Endothelial cell of umbilical vein (primary cell): ENCODE results near the gene NEK7. TPM values are rescaled to one million over a fixed set of nuclear protein-coding genes. Genes with fewer than 3 reads are reported as not detected.

Source experiments
- BruUV-seq: library from RNA; stranded (reverse); fragments of 400-500 nt; replicated peaks from 2 replicates; lab custom pipeline; 2021; lab: Mats Ljungman, UMichigan
- CTCF ChIA-PET: fragments of 300-600, 350-600 bp; sonication (Branson Sonifier 250); formaldehyde crosslinking; loops from one replicate; lab custom pipeline; 2021; ENCODE audit warnings: antibody characterized with exemption, inconsistent platforms; lab: Charles Lee
- POLR2A ChIA-PET: fragments of 300-600, 350-600 bp; sonication (Branson Sonifier 250); formaldehyde crosslinking; loops from one replicate; lab custom pipeline; 2021; ENCODE audit warnings: antibody characterized with exemption, inconsistent platforms; lab: Charles Lee
- DNase-seq: peaks from one replicate; pipeline ENCODE4 v3.0.0-alpha.2; 2011; ENCODE audit warnings: low read depth, low spot score
- FAIRE-seq: peaks from 2 replicates; lab custom pipeline; 2011; peaks lifted over from hg19 to GRCh38; lab: Jason Lieb, UNC
- H2AFZ ChIP-seq: 2 replicates; pipeline ENCODE4 v1.6.0; 2012; ENCODE audit warnings: low read depth, low read length, control low read depth, inconsistent platforms
- H3K27ac ChIP-seq: 2 replicates; pipeline ENCODE4 v1.5.1; 2011; ENCODE audit warnings: low read depth, mild to moderate bottlenecking, control low read depth, low read length, moderate library complexity; ENCODE audit not compliant: insufficient read depth
- H3K27me3 ChIP-seq, 2 experiments: 2 replicates each; pipeline versions ENCODE4 v1.6.0 to v1.6.1; 2011; ENCODE audit warnings: low read length in 2 of 2, mixed read lengths in 1 of 2; ENCODE audit not compliant: control insufficient read depth in 2 of 2, insufficient read depth in 2 of 2
- H3K36me3 ChIP-seq, 2 experiments: 2 replicates in 1 of 2; 3 replicates in 1 of 2; pipeline ENCODE4 v1.5.1; 2011; ENCODE audit warnings: low read length in 2 of 2, mild to moderate bottlenecking in 1 of 2, moderate library complexity in 1 of 2; ENCODE audit not compliant: control insufficient read depth in 2 of 2, insufficient read depth in 2 of 2; ENCODE audit errors: extremely low read depth in 1 of 2
- H3K4me1 ChIP-seq: 3 replicates; pipeline ENCODE4 v1.5.1; 2011; ENCODE audit warnings: mild to moderate bottlenecking, low read length; ENCODE audit not compliant: control insufficient read depth, insufficient read depth; ENCODE audit errors: extremely low read depth
- H3K4me2 ChIP-seq: 2 replicates; pipeline ENCODE4 v1.6.1; 2011; ENCODE audit warnings: low read length, control low read depth, mixed read lengths; ENCODE audit not compliant: insufficient read depth
- H3K4me3 ChIP-seq, 3 experiments: fragments of 200-600 bp in 1 of 3; sonication (generic), shearing (Covaris generic) in 1 of 3; replicated peaks in 1 of 3; 2 replicates each; pipeline ENCODE4 v1.5.1; 2011 to 2016; ENCODE audit warnings: control low read depth in 3 of 3, low read length in 3 of 3, mild to moderate bottlenecking in 2 of 3, inconsistent platforms in 1 of 3, low read depth in 1 of 3, moderate library complexity in 1 of 3; ENCODE audit not compliant: insufficient read depth in 1 of 3
- H3K79me2 ChIP-seq: 2 replicates; pipeline ENCODE4 v1.6.0; 2012; ENCODE audit warnings: low read length, inconsistent platforms; ENCODE audit not compliant: control insufficient read depth, insufficient read depth
- H3K9ac ChIP-seq: replicated peaks from 2 replicates; pipeline ENCODE3; 2011; ENCODE audit warnings: low read length, control low read depth; ENCODE audit not compliant: insufficient read depth; ENCODE audit errors: extremely low read depth
- H3K9me1 ChIP-seq: replicated peaks from 3 replicates; pipeline ENCODE4 v1.6.0; 2011; ENCODE audit warnings: mild to moderate bottlenecking, low read length; ENCODE audit not compliant: control insufficient read depth, insufficient read depth; ENCODE audit errors: extremely low read depth
- H3K9me3 ChIP-seq: replicated peaks from 2 replicates; pipeline ENCODE4 v1.5.1; 2012; ENCODE audit warnings: low read length, inconsistent platforms; ENCODE audit not compliant: control insufficient read depth, insufficient read depth
- H4K20me1 ChIP-seq: replicated peaks from 2 replicates; pipeline ENCODE3; 2011; ENCODE audit warnings: mild to moderate bottlenecking, low read length; ENCODE audit not compliant: control insufficient read depth, insufficient read depth; ENCODE audit errors: extremely low read depth
- EZH2 ChIP-seq: IDR thresholded peaks from 2 replicates; pipeline ENCODE4 v1.6.1; 2012; ENCODE audit warnings: borderline replicate concordance, low read depth, mild to moderate bottlenecking, moderate library complexity, low read length, inconsistent platforms; ENCODE audit not compliant: severe bottlenecking
- FOS ChIP-seq: IDR thresholded peaks from 2 replicates; pipeline ENCODE4 v1.6.1; 2011; ENCODE audit warnings: mild to moderate bottlenecking, low read length, moderate library complexity, borderline replicate concordance; ENCODE audit not compliant: insufficient read depth
- GATA2 ChIP-seq: IDR thresholded peaks from 2 replicates; pipeline ENCODE4 v1.7.0; 2011; ENCODE audit warnings: low read depth, mild to moderate bottlenecking, moderate library complexity, mixed read lengths, low read length; ENCODE audit not compliant: insufficient read length, insufficient read depth
- JUN ChIP-seq: IDR thresholded peaks from 2 replicates; pipeline ENCODE4 v1.6.1; 2011; ENCODE audit warnings: borderline replicate concordance, low read depth; ENCODE audit not compliant: insufficient read length, insufficient read depth
- MAX ChIP-seq: IDR thresholded peaks from 2 replicates; pipeline ENCODE4 v1.6.1; 2011; ENCODE audit not compliant: insufficient read depth, insufficient read length
- MYC ChIP-seq: IDR thresholded peaks from one replicate; pipeline ENCODE4 v1.6.1; 2011; ENCODE audit warnings: mild to moderate bottlenecking, low read depth, low read length
- POLR2A ChIP-seq: IDR thresholded peaks from 2 replicates; pipeline ENCODE4 v1.6.1; 2012; ENCODE audit warnings: low read depth, mild to moderate bottlenecking, control low read depth, low read length
- POLR2AphosphoS5 ChIP-seq: IDR thresholded peaks from 2 replicates; pipeline ENCODE4 v1.6.1; 2012; ENCODE audit warnings: low read depth, mild to moderate bottlenecking, control low read depth, low read length, moderate library complexity; ENCODE audit not compliant: insufficient read depth
- dilution Hi-C: fragments of 300-500 bp; cut with MboI; formaldehyde crosslinking; loops from one replicate; pipeline ENCODE4 v1.15.0; 2019; ENCODE audit warnings: low sequenced_read_pairs; ENCODE audit not compliant: extremely low pct_ligation_motif_present
- intact Hi-C: fragments of 100-400 bp; cut with micrococcal nuclease; formaldehyde crosslinking; loops from one replicate; pipeline ENCODE4 v1.10.0; 2022
- polyA plus RNA-seq, 4 experiments: library from polyadenylated mRNA; depleted of rRNA in 3 of 4; stranded (reverse) in 3 of 4; unstranded in 1 of 4; fragments of >200 nt; gene quantifications; 2 replicates each; pipeline versions ENCODE4 v1.2.1 to v1.2.3, GENCODE V29; 2011 to 2012; ENCODE audit warnings: missing spikeins in 1 of 4
- total RNA-seq: library from RNA; stranded (reverse); gene quantifications from 2 replicates; pipeline ENCODE4 v1.2.3, GENCODE V29; 2021
- TF ChIP-seq, protein P1 (sequence below), 2 donors: IDR thresholded peaks; 1 replicate in 1 of 2; 2 replicates in 1 of 2; pipeline ENCODE4 v1.5.1; 2011; ENCODE audit warnings: low read length in 2 of 2, mild to moderate bottlenecking in 2 of 2, moderate library complexity in 2 of 2, control low read depth in 1 of 2, inconsistent platforms in 1 of 2, low read depth in 1 of 2; ENCODE audit not compliant: insufficient read depth in 1 of 2; ENCODE audit errors: extremely low read depth in 1 of 2

NEK7 gene
- total and polyA plus RNA-seq, 2 donors (not counting 3 experiments of a cell fraction or from before 2014, with no cell fraction given), result 22.6 to 45.7 TPM

DNA sequence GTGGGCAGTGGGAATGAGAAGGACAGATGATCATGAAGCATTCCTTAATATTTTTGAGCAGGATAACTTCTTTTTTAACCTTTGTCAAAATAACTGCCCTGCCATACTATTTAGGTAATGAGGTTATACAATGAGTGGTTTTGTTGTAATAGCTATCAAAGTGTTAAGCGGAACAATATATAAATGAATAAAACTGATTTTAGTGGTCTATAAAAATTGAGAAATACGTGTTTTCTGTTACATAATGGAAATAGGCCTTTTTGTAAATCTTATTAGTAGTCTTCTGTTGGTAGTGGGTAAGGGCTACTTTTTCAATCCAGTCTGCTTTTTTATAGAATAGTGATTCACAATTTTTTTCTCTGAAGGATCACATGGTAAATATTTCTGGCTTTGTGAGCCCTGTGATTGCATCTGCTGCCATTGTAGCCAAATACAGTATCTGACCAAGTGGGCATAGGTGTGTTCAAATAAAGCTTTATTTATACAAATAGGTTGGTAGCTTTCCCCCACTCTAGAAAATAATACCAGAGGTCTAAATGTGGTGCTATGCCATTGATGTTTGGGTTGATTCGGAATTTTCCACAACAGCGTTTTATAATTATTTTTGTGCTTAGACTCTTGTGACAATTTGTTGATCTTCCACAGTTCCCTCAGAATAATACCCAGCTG, 4.3 kb downstream of the NEK7 start:
- Histone ChIP-seq H3K27ac (no peak overlapping the region), H3K36me3 (no peaks in the 10 kb centered on the region), H3K9me3 (no peaks in the 10 kb centered on the region), H3K27me3 (no peaks in the 10 kb centered on the region), H3K4me1 (peaks cover 22% of the 10 kb centered on the region), H2AFZ (no peak overlapping the region), H3K9ac (no peak overlapping the region), H3K79me2 (peaks cover 84% of the 10 kb centered on the region), H4K20me1 (no peaks in the 10 kb centered on the region), H3K4me3 (no peak overlapping the region), H3K9me1 (no peaks in the 10 kb centered on the region), H3K4me2 (no peak overlapping the region)
- FAIRE-seq (no peak), DNase-seq (no peak)
- no peak for TF ChIP-seq EZH2
- TF ChIP-seq MAX, result no peak
- ChIA-PET POLR2A (interaction anchor here (0.6 kb wide), 1 partner anchor 118 kb away, joined by 3 read pairs; no protein-coding TSS in a partner anchor), CTCF (no interaction called here)
- BruUV-seq, result no TSS peak
- intact Hi-C loops (no loop called here), dilution Hi-C loops (no loop called here)

- dilution Hi-C loops (no loop called here), intact Hi-C loops (no loop called here)
- FAIRE-seq (no peak), DNase-seq (no peak)
- POLR2A ChIA-PET, result no interaction called here
- CTCF ChIA-PET, result no interaction called here
- TF ChIP-seq POLR2A, result no peak
- no peak for TF ChIP-seq EZH2
- TF ChIP-seq GATA2, result no peak
- TF ChIP-seq JUN, result no peak
- no peak for TF ChIP-seq POLR2AphosphoS5
- TF ChIP-seq FOS, result no peak
- no peak for TF ChIP-seq MAX
- TF ChIP-seq, protein P1, sequence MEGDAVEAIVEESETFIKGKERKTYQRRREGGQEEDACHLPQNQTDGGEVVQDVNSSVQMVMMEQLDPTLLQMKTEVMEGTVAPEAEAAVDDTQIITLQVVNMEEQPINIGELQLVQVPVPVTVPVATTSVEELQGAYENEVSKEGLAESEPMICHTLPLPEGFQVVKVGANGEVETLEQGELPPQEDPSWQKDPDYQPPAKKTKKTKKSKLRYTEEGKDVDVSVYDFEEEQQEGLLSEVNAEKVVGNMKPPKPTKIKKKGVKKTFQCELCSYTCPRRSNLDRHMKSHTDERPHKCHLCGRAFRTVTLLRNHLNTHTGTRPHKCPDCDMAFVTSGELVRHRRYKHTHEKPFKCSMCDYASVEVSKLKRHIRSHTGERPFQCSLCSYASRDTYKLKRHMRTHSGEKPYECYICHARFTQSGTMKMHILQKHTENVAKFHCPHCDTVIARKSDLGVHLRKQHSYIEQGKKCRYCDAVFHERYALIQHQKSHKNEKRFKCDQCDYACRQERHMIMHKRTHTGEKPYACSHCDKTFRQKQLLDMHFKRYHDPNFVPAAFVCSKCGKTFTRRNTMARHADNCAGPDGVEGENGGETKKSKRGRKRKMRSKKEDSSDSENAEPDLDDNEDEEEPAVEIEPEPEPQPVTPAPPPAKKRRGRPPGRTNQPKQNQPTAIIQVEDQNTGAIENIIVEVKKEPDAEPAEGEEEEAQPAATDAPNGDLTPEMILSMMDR (IDR thresholded peaks at IDR 0.05; ENCODE audit: extremely low read depth in 1 of 2, insufficient read depth in 1 of 2, low read depth in 1 of 2, low read length in 2 of 2), result no peak
- TF ChIP-seq MYC, result no peak
- H3K9me3 ChIP-seq, result no peaks in the 10 kb centered on the region
- no peak overlapping the region for H3K4me2 ChIP-seq
- H3K27me3 ChIP-seq, result no peaks in the 10 kb centered on the region
- BruUV-seq, result no TSS peak
- H4K20me1 ChIP-seq, result no peaks in the 10 kb centered on the region
- no peaks in the 10 kb centered on the region for H3K9me1 ChIP-seq
- H2AFZ ChIP-seq, result no peak overlapping the region
- peaks cover 20% of the 10 kb centered on the region for H3K4me1 ChIP-seq
- H3K79me2 ChIP-seq, result peaks cover 90% of the 10 kb centered on the region
- H3K36me3 ChIP-seq, result no peaks in the 10 kb centered on the region
- no peak overlapping the region for H3K4me3 ChIP-seq
- H3K9ac ChIP-seq, result no peak overlapping the region
- no peak overlapping the region for H3K27ac ChIP-seq
Observed at GRCh38 chr1:198161718-198162090, 4.9 kb downstream of the NEK7 start.
